Inferior parietal cortex (tissue), 1 donor: Measurements from ENCODE around the gene ACSL5.

ENCODE experiments used
- DNase-seq: peaks from one replicate; pipeline ENCODE4 v3.0.0-alpha.2; 2016; ENCODE audit errors: extremely low spot score

Gene ACSL5, protein sequence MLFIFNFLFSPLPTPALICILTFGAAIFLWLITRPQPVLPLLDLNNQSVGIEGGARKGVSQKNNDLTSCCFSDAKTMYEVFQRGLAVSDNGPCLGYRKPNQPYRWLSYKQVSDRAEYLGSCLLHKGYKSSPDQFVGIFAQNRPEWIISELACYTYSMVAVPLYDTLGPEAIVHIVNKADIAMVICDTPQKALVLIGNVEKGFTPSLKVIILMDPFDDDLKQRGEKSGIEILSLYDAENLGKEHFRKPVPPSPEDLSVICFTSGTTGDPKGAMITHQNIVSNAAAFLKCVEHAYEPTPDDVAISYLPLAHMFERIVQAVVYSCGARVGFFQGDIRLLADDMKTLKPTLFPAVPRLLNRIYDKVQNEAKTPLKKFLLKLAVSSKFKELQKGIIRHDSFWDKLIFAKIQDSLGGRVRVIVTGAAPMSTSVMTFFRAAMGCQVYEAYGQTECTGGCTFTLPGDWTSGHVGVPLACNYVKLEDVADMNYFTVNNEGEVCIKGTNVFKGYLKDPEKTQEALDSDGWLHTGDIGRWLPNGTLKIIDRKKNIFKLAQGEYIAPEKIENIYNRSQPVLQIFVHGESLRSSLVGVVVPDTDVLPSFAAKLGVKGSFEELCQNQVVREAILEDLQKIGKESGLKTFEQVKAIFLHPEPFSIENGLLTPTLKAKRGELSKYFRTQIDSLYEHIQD

DNA sequence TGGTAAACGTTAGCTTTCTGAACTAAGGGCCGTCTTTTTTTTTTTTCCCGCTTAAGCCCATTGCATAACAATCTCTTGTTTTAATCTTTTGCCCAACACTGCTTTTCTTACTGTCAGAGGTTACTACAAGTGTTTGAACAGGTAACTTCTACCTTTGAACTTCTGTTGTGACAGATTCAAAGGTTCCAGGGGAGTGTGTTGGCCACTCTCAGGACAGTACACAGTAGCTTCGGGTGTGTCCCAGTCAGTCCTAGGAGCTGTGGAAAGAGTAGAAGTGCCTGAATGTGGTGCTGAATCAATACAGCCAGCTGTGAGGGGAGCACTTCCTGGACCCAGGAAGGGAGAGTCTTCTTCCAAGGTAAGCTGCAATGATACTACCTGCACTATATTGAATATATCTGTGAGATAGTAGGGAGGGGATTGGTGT is at the start of gene ACSL5:
Gene ACSL5 (plus strand): TSS at position 205 of the 427 bp plus-strand sequence. CDS start 20,831 bp downstream, outside the sequence.
- DNase-seq = no peak

DNA sequence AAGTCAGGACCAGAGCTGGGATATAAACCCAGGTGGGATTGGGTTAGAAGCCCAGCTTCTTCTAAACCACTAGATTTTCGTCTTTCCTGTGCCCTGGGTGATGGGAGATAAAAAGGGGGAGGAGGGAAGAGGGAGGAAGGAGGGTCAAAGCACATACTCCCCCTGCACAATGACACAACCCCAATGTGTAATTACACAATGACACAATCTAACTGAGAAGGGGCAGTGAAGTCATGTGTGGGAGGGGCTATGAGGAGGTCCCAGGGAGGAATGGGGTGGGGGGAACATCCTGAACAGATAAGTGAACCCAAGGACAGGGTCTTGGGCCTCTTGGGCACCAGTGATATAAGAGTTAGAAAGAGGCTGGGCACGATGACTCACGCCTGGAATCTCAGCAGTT is 46.2 kb upstream of the ACSL5 start:
- no peak for DNase-seq

DNA sequence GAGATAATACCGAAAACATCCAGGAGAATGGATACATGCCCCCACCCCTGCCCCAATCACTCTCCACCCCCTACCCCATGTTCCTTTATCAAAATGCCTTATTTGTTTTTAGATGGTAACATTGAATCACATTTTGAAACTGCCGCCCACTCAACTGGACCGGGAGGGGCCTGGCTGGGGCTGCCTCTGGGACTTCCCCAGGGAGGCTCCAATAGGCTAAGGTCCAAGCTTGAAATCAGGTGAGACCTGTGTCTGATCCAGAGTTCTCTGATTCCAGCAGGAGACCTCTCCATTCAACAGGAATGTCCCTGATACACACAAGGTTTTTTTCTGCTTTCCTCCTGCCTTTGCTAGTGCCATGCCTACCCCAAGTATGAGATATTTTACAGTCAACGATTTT is 43.8 kb upstream of the ACSL5 start:
- DNase-seq = no peak

DNA sequence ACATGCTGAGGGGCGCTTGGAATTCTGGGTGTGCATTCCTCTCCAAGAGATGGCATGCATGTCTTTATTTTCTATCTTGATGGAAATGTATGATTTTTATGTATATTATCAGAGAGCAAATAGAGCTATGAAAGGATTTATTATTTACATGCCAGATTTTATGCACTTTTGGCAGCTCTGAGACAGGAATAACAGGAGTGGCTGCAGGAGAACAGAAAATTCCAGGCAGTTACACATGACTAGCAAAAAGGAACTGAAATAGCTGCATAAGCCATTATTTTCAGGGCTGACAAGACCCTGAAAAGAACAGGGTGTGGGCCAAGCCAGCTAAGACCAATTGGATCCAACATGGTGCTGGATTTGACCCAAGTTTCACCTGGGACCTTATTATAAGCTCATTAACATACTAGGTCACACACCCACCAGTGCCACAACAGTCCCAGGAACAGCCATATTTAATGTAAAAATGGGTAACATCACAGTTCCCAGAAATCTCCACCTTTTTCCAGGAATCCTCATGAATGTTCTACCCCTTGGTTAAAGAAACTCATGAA is 43.2 kb upstream of the ACSL5 start:
- no peak for DNase-seq

DNA sequence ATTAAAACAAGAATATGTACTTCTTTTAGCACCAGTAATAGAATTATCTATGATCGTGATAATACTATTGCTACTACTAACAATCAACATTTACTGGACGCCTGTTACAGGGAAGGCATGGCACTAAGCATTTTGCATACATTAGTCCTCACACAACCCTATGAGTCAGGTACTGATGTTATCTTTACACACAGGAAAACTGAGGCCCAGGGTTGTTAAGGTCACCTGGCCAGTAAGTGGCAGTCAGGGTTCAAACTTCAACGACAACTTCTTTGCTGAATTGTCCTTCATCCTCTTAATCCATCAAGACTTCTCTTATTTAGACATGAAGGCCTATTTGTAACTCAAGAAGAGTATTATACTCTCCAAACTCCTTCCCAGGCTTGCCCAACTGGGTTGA is 41.9 kb upstream of the ACSL5 start:
- no peak for DNase-seq

DNA sequence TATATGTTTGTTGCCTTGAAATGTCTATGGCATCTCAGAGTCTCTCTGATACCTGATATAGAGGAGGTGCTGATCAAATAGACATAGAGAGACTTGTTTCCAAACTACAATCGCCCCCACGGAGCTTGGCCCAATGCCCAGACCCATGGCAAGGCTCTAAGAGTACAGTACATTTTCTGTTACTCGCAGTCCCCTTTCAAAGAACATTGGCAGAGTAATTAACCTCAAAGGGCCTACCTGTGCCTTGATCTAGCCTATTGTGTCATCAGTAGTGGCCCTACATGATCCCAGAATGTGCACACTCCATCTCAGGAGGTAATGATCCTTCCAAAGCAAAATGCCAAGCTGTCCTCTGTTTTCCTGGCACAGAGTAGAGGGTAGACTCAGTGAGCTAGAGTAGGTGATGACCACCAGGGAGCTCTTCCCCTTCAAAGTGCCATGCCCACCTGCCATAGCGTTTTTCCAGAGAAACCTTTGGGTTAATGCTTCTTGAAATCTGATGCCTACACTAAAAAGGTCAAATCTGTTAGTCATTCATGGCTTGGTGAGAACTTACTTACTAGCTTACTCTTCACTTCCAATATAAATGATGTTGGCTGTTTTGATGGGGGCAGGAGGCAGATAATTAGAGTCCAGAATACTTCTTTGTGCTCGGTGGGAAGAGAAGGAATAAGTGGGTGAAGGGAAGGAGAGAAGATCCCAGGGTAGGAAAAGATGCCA is 41.2 kb upstream of the ACSL5 start:
- DNase-seq = no peak

DNA sequence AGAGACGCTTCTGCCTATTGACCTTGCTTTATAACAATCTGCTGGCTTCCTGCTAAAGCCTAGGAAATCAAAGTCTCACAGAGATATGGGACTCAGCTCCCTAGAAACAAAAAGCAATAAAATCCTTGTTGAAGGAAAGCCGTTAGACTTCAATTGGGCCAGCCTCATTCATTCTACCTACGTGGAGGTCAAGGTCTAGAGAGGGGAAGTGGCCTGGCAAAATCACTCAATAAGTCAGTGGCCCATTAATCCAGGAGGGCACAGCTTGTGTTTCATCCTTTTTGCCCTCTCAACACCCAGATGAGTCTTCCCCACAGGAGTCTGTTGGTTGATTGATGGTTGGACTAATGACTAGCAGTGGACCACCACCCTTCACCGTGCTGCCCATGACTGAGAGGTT is 40.5 kb upstream of the ACSL5 start:
- DNase-seq = no peak

DNA sequence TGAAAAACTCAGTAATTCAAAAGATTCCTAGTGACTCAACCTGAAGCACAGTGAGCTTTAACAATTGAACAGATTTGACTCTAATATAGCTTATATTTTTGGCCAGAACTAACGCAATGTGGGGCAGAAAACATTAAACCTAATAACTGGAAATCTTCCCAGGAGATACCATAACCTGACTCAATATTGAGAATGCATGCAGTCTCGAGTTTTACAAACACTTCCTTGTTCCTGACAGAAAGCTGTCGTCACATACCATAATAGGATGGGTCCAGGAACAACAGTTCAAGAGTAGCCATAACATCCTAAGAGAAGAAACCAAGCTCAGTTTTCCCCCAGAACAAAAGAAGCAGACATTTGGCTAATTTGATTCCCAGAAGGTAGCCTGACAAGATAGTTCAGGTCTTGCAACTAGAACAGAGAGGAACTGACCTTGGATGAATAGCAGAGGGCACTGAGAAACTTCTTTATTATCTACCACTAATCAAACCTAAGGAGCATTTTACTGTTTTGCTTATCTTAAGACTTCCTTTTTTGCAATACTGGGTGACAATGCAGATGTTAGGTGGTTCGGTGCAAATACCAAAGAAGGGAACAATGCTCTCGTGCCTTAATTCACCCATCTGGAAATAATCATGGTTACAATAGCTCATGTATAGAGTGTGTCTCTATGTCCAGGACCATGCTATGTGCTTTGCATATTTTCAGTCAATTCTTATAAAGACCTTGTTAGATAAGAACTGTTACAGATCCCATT is 38.6 kb upstream of the ACSL5 start:
- no peak for DNase-seq

DNA sequence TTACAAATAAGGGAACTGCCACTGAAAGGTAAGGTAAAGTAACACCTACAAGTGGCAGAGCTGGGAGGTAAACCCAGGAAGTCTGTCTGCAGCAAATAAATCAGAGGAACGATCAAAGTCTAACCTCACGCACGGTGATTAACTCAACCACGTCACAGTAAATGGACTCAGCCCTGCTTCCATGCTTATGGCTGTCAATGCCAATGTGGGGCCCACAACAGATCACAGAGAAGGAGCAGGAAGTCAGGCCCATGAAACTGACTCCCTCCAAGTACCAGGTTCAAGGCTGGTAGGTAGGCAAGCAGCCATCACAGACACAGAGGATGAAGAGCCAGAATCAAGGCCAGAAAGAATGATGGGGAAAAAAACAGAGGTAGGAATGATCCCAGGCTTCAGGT is 38.0 kb upstream of the ACSL5 start:
- DNase-seq = no peak

DNA sequence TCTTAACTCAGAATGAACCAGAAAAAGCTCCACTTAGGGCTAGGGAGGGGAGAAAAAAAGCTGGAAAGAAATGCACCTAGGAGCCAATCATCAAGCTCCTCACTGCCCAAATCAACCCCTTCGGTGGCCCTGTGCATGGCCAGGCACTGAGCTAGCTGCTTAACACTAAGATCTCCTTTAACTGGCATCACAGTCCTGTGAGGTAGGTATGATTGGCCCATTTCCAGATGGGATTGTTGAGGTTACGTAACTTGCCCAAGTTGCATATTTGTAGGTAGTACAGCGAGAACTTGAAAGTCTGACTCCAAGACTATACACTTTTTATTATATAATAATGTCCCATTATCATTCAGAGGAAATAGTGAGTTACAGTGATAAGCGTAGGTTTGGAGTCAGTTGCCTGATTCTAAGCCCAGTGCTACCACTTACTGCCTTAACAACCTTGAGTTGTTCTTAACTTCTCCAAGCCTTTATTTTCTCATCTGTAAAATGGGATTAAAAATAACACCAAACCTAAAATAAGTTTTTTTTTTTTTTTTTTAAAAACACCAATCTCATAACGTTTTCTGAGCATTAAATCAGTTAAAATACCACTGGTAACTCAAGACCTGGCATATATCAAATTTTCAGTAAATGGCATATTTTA is 37.2 kb upstream of the ACSL5 start:
- DNase-seq = no peak

DNA sequence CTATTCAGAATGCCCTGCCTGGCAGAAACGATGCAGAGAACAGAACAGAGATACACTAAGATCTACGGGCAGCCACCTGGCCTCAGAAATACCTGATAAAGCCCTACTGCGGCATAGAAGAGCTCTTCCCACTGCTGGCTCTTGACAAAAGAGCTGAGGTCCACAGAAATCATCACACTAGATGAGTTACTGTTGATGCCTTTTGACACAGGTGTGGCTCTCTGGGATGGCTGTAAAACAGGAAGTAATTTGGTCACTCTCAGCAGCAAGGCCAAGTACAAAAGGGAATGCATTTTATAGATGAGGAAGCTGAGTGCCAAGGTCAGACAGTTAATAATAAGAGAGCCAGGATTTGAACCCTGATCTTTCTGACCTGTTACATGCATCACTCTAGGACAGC is 35.0 kb upstream of the ACSL5 start:
- DNase-seq = no peak

DNA sequence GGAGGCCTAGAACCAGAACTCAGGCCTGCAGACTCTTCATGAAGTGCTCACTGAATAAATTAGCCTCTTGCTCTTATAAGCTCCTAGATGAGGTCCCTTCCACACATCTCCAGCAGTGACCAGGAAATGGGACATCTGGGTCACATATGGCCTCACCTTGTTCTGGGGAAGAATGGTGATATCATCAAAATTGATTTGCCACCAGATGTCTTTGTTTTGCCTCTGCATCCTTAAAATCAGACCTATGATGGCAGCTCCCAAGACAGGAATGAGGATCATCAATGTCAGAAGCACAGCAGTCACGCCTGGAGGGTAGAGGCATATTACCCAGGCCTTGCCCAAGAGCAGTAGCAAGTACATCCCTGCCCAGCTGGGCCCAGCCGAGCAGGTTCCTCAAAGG is 33.3 kb upstream of the ACSL5 start:
- no peak for DNase-seq

DNA sequence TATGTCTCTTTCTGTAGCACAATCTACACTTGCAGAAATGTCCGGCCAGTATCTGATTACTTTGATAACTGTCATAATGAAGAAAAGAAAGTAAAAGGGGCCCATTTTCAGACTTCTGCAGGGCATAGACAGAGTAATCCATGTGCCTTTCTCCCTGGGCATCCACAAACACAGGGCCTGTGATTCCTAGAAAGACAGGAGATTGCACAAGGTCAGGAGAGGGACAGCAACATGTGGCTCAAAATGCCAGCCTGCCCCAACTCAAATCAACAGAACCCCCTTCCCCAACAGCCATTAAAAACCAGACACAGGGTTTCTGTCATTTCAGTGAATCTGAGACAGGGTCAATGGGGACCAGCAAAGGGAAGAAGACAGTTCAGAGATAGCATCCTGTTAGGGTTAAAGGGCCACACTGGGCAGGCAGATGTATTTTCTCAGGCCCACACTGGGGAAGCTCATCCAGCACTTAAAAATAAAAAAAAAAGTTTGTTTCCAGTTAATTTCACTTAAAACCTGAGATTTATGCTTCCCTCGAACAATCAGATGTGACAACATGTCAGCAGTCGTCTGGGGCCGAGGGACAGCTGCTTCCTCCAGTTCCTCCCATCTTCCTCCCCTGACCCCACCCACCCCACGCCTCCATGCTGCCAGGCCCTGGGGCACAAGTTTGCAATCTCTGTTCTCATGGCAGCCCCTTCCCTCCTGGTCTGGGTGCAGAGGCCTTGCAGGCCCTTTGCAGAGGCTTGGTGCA is 30.7 kb upstream of the ACSL5 start:
- no peak for DNase-seq

DNA sequence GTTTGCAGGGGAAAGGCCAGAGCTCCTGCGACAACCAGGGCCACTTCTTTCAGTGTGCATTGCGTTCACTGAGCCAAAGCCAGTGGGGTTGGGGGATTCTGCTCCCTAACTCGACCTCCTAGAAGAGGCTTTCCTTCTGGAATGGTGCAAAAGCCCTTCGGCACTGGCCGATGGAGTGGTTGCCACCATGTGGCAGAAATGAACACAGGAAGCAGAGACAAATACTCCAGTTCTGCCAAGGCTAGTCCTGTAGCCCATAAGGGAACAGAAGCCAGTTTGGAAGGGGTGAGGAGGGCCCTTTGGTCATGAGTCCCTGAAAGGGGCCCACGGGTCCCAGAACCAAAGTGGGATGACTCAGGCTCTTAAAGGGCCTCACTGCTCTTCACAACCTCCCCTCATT is 29.7 kb upstream of the ACSL5 start:
- no peak for DNase-seq

DNA sequence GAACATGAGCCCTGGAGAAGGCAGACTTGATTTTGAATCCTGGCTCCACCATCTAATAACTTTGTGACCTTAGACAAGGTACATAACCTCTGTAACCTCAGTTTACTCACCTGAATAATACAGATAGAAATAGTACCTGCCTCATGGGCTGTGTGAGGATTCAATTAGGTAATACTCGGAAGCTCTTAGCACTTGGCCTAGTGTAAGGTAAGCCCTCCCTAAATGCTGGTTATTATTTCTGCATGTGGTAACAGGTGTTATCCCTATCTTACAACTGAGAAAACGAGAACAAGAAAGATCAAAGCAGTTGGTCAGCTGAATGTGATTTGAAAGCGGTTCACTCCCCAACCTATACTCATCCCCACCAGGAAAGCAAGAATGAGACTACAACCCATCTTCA is 28.7 kb upstream of the ACSL5 start:
- DNase-seq = no peak

DNA sequence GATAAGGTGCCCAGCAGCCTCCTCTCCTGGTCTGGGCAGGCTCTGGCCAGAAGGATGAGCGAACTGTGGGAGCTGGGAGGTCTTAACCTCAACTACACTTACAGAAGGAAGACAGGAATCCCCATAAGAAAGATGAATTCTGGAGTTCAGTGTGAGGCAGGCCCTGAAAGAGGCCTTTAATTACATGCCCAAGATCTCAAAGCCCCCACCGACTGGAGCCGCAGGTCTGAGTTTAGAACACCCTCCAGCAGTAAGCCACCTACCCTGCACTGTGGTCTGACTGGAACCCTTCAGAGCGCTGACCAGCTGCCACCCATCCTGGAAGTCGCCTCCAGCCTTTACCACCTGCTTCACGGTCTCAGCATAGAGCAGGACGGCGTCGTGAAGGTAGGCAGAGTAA is 28.2 kb upstream of the ACSL5 start:
- no peak for DNase-seq

DNA sequence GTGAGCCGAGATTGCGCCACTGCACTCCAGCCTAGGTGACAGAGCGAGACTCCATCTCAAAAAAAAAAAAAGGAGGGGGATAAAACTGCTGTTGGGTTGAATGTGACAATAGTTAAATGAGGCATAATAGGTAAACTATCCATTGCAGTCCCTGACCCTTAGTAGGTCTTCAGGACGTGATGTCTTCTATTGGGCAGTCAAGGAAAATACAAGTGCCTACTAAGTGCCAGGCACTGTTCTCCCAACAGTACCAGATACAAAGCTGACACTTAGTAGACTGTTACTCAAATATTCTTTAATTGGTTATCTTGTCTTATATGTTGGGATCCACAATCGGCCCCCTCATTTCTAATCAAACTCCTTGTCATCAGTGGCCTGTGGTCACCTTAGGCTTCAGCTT is 27.1 kb upstream of the ACSL5 start:
- DNase-seq = no peak

DNA sequence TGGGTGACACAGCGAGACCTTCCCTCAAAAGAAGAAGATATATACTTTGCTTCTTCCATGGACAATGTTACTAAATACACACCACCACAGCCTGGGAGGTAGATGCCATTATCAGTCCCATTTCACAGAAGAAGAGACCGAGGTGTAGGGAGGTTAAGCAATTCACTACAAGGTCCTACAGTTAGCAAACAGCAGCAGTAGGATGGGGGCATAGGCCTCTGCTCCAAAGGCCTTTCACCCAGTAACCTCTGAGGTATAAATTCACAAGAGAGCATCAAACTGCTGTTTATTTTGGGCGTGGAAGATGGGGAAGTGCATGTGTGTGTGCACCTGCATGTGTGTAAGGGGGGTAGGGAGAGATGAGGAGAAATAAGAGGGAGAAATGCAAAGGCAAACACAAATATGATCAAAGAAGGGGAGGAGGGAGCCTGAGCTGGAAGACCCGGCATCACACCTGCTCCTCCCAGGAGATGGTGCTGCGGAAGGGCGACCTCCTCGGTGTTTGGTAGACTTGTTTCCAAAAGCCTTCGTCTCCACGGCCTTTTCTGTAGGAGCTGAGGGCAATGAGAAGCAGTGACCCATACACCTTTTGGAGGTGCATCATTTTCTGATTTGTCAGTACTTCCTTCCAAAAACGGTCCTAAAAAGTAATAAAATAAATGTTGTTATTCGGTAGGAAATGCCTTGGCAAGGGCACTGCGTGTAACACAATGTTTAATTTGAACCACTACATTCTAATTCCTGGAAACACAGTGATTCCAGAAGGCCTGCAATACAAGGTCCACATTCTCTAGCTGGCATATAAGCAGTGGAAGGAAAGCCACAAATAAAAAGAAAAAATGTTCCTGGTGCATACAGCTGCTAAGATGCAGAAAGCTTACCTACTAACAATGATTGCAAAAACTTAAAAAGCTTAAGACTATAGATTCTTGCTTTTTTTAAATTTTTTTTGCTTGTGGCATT is 25.9 kb upstream of the ACSL5 start:
- no peak for DNase-seq

DNA sequence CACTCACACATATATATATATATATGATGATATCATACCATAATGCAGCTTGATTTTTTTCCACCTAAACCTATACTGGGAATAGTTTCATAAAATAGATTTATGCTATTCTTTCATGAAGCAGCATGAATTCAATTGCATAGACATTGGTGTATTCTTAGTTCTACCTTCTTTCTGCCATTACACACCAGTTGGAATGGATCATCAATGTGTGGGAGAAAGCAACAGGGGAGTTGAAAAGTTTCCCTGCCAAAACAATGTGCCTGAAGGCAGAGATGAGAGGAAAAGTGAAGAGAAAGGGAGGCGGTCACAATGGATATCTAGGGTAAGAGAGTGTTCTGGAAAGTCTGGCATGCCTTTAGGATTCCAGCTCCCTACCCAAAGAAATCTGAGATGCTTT is 25.2 kb upstream of the ACSL5 start:
- DNase-seq = peak; percentile 20
